GM19099 (cell line): ENCODE measurements around the gene ESYT2.

Source experiments
- POLR2A ChIP-seq: IDR thresholded peaks from 3 replicates; pipeline ENCODE4 v1.6.1; 2011; ENCODE audit warnings: low read depth; ENCODE audit not compliant: insufficient read length; ENCODE audit errors: extremely low read depth

ESYT2 gene

DNA sequence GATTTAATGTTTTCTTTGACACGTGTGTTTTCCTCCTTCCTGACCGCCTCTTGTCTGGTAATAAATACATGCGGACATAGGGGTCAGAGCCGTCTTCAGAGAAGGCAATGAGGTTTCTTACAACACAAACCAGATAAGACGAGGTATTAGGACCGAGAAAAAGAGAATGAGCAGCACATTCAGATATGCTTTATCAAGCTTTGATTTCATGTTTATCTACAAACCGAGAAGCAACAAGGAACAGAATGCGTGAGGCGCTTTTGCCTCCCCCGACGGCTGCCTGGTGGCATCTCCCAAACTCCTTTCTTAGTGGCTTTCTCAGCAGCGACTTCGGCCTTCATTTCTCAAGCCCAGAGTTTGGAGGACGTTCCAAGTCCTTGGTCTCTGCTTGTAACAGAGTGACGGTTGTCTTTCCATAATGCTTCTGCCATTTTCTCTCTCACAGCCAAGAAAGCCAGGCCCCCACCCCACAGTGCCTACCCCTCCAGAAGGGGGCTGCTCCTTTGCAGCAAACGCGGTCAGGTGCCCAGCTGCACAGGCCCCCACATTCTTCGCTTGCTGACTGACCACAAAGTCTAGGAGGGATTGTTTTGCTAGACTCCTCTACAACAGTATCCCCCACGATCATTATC, 92.1 kb downstream of the ESYT2 start:
- no peak for TF ChIP-seq POLR2A

DNA sequence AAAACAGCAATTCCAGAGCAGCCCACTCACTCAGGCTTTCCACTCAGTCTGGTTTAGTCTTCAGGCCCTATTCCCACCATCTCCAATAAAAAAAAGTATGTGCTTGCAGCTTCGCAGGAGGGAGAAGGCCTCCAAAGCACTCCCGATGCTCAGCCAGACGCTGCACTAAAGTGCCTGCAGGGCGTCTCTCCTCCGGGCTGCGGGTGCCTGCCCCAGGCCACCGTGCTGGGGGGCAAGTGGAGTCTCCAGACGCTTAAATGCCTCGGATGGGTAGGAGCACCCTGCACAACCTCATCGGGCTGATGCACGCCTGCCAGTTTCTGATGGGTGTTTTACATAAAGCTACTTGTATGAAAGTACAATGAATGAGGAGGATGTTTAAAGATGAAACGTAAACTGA, 93.4 kb downstream of the ESYT2 start:
- TF ChIP-seq POLR2A, result no peak

DNA sequence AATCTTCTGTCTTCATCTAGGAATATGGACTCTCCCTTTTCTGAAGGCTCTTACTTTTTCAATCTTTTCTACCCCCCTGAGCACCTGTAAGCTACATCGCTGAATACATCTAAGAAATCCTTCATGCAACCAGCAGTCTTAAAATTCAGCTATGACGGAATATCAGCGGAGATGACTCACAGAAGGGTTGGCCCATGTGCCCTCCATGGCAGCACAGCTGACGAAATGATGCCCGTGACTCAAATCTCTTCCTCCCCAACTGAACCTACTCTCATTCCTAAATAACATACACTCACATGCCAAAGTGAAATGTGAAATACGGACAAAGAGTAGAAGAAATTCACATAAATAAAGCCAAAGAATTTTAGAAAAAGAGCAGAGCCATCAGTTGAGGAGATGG, 94.4 kb downstream of the ESYT2 start:
- TF ChIP-seq POLR2A, result no peak

DNA sequence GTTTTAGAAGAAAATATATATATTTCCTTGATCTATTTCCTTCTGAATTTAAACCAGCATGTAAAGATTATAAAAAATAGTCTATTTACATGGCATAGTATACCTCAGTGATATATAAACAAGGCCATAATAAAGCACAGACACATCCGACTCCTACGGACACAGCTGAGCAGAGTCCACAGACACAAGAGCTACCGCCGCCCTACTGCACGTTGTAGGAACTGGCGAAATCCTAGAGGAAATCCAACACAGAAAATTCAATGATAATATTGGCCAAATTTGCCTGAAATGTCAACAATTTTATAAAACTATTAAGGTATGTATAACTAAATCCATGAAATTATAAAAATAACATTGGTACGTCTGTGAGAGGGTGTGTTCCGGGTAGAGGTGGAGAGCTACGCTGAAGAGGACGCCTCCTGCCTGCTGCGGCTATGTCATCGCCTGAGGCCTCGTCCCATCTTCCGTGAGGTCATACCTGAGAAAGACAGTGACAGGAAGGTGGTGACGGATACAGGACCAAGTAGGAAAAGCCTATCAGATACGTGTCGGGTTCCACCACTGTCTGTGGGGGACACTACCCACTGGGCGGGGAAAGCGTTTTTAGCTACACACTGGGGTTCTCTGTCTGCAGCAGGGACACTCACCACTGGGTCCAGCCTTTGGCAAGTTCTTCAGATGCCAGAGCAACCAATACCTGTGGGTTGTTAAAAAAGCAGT, 95.4 kb downstream of the ESYT2 start:
- TF ChIP-seq POLR2A, result no peak

DNA sequence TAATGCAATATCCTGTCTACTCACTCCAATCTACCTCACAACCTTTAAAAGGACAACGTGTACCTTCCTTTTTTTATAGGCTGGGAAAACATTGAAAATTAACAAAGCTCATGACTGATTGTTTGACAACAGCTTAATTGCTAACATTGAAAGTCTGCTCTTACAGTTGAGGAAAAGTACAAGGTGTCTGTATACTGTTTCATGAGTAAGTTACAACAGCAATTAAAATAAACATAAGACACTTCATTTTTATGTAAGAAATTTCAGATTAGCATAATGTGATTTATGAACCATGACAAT, 96.1 kb downstream of the ESYT2 start:
- no peak for TF ChIP-seq POLR2A

DNA sequence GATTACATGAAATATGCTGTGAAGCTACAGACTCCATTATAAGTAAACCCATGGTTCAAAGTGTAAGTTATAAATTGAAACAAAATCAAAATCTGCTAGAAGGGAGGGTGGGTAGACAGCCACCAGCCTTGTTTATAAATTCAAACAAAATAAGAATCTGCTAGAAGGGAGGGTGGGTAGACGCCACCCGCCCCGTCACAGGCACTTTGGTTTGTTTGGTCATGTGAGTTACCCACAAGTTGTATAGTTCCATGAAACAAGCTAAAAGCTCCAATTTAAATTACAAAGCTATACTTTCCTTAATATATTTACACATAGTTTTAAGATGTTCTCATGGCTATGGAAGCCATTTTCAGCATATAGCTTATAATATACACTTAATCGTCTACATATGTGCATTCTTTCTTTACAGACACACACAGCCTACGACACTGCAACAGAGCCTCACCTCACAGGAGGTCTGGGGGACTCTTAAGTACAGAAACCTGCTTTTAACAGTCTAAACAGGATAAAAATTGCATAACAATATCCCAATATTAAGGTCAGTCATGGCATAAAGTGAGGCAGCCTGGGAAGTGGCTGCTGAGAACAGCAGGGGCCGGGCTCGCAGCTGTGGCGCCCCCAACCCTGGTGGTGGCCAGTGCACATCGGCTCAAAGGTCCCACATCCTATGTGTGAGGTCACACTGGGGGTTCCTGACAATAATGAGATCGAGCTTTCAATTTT, 96.7 kb downstream of the ESYT2 start:
- no peak for TF ChIP-seq POLR2A

DNA sequence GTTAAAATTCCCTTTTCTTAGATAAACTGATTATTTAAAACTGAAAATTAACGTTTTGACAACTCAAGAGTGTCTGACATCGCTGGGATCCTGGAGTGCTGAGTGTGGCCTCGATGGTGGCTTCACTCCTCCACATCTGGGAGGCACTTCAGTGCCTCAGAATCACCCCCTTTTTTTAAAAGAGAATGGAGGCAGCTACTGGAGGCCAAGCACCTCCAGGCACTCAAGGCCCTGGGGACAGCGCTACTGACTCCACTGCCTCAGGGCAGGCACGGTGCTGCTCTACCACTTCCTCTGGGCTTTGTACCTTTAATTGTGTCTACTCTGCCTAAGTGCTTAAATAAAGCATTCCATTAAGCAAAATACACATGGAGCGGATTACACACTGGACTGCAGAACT, 97.5 kb downstream of the ESYT2 start:
- no peak for TF ChIP-seq POLR2A

DNA sequence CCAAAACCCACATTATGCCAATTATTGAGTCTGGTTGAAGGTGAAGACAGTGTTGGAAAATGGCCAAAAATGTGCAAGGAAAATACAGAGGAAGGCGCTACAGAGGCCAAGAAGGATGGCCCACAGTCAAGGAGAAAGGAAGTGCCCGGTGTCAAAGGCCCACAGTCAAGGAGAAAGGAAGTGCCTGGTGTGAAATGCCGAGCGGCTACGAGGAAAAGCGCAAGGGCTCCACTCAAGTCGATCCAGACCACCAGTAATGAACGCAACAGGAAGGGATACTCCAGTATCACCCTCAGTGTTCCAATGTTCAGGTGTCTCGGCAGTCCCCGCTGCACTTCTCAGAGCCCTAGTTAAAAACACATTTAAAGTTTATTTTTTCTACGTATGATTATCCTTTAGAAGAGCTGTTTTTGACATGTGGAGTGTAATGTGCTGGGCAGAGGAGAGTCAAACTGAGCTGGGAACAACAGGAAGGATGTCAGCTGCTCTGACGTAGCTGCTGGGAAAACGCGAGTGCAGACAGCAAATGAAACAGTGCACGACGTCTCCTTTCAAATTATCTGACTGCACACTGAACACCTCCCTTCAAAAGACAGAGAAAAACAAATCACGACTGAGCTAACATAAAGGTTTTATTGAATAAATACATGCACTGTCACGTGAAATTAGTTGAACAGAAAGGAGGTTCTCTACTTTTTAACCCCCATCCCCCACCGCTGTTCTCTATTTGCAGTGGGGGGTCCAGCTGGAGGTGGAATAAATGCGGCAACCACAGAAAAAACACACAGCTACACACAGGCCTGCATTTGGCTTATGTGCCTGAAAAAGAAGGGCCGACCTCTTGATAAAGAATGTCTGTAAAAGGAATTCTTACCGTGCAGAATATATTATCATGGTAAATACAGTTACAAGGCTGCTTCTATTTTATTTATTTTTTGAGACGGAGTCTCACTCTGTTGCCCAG, 98.6 kb downstream of the ESYT2 start:
- no peak for TF ChIP-seq POLR2A

DNA sequence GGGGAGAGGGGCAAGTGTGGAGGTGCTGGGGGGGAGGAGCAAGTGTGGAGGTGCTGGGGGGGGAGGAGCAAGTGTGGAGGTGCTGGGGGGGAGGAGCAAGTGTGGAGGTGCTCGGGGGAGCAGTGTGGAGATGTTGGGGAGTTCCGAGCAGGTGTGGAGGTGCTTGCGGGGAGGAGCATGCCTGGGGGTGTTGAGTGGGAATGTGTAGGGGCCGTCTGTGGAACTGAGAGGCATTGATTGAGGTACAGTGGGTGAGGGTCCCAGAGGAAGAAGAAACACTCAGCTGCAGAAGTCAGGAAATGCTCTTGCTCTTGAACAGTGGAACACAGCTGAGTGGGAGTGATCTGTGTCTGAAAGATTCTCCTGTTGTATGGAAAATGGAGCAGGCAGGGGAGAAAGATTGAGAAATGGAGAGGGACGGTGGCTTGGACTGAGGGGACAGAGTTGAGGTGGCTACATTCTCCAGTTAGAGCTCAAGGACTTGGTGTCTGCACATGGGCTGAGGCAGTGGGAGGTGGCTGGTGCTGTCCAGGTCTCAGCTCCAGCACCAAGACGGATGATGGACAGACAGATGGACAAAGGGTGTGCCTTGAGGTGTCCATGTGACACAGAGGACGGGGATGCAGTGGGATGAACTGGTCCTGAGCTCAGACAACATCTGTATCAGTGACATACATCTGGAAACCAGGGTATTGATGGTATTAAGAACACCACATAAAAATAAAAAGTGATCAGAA, 99.5 kb downstream of the ESYT2 start:
- TF ChIP-seq POLR2A, result no peak

DNA sequence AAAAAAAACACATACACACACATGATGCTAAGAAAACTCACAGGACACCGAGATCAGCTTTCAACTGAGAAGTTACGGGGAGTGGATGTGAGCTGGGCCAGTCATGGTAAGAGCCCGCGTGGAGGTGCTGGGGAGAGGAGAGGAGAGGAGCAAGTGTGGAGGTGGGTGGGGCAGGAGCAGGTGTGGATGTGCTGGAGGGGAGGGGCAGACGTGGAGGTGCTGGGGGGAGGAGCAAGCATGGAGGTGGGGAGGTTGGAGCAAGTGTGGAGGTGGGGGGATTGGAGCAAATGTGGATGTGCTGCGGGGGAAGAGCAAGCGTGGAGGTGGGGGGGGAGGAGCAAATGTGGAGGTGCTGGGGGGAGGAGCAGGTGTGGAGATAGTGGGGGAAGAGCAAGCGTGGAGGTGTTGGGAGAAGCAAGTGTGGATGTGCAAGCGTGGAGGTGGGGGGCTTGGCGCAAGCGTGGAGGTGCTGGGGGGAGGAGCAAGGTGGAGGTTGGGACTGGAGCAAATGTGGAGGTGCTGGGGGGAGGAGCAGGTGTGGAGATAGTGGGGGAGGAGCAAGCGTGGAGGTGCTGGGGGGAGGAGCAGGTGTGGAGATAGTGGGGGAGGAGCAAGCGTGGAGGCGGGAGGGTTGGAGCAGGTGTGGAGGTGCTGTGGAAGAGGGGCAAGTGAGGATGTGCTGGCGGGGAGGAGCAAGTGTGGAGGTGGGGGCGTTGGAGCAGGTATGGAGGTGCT, 100.2 kb downstream of the ESYT2 start:
- no peak for TF ChIP-seq POLR2A

DNA sequence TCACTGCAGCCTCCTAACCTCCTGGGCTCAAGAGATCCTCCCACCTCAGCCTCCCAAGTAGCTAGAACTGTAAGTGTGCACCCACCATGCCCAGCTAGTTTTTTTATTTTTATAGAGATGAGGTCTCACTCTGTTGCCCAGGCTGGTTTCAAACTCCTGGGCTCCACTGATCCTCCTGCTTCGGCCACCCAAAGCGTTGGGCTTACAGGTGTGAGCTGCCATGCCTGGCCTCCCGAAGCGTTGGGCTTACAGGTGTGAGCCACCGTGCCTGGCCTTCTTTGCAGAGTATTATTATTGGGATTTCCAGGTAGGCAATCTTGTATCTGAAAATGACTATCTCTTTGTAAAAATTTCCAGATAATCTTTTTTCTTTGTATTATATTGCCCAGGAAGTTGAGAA, 101.6 kb downstream of the ESYT2 start:
- TF ChIP-seq POLR2A, result no peak

DNA sequence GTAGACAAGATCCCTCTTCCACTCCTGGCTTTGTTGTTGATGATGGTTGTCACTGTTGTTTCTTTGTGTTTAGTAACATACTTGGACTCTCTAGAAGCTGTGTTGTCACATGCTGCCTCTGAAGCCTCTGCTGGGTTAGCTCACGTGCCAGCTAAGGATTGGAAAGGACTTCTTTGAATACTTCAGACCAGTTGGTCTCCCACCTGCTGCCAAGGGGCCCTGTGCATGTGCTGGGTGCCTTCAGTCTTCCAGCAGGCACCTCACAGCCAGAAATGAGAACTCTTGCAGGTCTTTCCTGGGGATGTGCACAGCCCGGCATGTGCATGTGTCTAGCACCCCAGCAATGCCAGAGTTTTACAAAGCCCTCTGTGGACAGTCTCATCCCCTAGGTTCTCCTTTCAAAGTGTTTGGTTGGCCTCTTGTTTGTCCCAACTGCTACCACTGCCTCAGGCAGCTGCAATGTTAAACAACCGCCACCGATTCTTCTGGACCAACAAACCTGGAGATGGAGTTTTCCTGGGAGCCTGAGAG, 103.0 kb downstream of the ESYT2 start:
- TF ChIP-seq POLR2A, result no peak

DNA sequence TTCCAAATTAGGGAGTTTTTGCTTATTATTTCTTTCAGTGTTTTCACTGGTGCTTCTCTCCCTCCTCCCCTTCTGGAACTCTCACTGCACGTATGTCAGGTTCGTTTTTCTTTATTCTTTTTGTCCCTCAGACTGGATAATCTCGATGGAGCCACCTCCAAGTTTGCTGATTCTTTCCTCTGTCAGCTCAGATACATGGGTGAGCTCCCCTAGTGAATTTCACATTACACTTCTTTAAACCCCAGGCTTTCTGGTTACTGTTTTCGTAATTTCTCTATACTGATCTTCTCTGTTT, 103.9 kb downstream of the ESYT2 start:
- TF ChIP-seq POLR2A, result no peak
